OCI-LY7 (cell line): ENCODE results near the gene CSHL1.

Experiments used
- CTCF ChIP-seq: fragments of 200-600 bp; sonication (generic); conservative IDR thresholded peaks from 2 replicates; pipeline ENCODE4 v1.5.1; 2014; ENCODE audit warnings: mild to moderate bottlenecking, antibody characterized with exemption, low read length, moderate library complexity, mixed read lengths
- EZH2phosphoT487 ChIP-seq: fragments of 200-600 bp; sonication (generic); IDR thresholded peaks from 2 replicates; pipeline ENCODE4 v1.6.1; 2018; ENCODE audit warnings: low read depth, borderline replicate concordance, mild to moderate bottlenecking, mixed run types, antibody characterized with exemption, low read length, moderate library complexity, mixed read lengths

GRCh38 chr17:63939401-63939800, 28.3 kb upstream of the CSHL1 start:
- TF ChIP-seq CTCF (no peak), EZH2phosphoT487 (no peak)
